ENCODE measurements around the gene DPM2. TPM values are rescaled to one million over a fixed set of nuclear protein-coding genes. Genes with fewer than 3 reads are reported as not detected.

The DPM2 gene
- total and polyA plus RNA-seq, 12 donors, result 7.2 to 31.1 (median 12.7) TPM

- intact Hi-C loops (cut with DNase I), result loop anchor here in 4 of 10 donors (2.0 to 10.0 kb wide), 3 partner anchors 34 to 167 kb away; partner anchors contain the start of gene EEIG1 (in 2 of the 4)
These were observed 10.4 kb upstream of the DPM2 start for GRCh38 chr9:127947841-127948710.

GRCh38 chr9:127946728-127947127 is 9.1 kb upstream of the DPM2 start:
- intact Hi-C loops (cut with DNase I), result loop anchor here in 4 of 10 donors (2.0 to 10.0 kb wide), 3 partner anchors 36 to 168 kb away; partner anchors contain the start of gene EEIG1 (in 2 of the 4)
- no peaks in the 10 kb centered on the region for H3K27me3 ChIP-seq
- peak overlapping the region in 6 of 10 donors; percentile 15 to 80 (median 52) for H3K27ac ChIP-seq
- no peak for TF ChIP-seq CTCF (IDR thresholded peaks at IDR 0.05)
- DNase-seq, result peak in 1 of 2 donors; percentile 11
- H3K4me1 ChIP-seq, result peaks cover 4 to 90% (median 34%) of the 10 kb centered on the region in 9 donors
- no peak for ATAC-seq
- peaks cover 0 to 49% (median 9%) of the 10 kb centered on the region in 9 donors for H3K36me3 ChIP-seq
- H3K9me3 ChIP-seq, result no peaks in the 10 kb centered on the region
- H3K4me3 ChIP-seq, result no peak overlapping the region
- WGBS, 2 donors, result 45 to 52% methylated on average over 3 of the region's 3 CpGs

More at GRCh38 chr9:127947841-127948710, 10.4 kb upstream of the DPM2 start:
- no peak for ATAC-seq
- Histone ChIP-seq H3K36me3 (peaks cover 0 to 35% (median 9%) of the 10 kb centered on the region in 9 donors), H3K27me3 (no peaks in the 10 kb centered on the region), H3K27ac (peak overlapping the region in 5 of 10 donors; percentile 40 to 85 (median 62)), H3K9me3 (no peaks in the 10 kb centered on the region), H3K4me1 (peaks cover 4 to 86% (median 38%) of the 10 kb centered on the region in 9 donors), H3K4me3 (no peak overlapping the region)
- TF ChIP-seq CTCF (IDR thresholded peaks at IDR 0.05), result no peak
- WGBS, 2 donors, result 81 to 88% methylated on average over 17 of the region's 17 CpGs
- DNase-seq, result peak in 1 of 2 donors; percentile 8

DNA sequence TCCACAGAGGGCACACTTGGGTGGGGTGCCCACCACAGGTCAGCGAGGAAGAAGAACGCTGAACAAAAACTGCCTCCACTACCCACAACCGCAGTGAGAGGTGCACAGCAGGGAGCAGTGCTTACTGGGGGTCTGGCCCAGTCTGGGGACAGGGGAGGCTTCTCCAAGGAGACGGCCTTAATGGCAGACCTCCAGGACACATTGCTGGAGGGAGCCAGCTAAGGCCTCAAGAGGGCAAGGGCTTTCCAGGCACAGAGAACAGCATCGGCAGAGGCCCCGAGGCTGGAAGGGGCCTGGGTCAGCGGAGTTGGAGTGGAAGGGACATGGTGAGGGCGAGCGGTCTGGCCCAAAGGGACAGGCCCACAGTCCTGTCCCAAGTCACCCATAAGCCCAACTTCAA is 8.3 kb upstream of the DPM2 start:
- ATAC-seq, result no peak
- peaks cover 1 to 83% (median 29%) of the 10 kb centered on the region in 9 donors for H3K4me1 ChIP-seq
- H3K27me3 ChIP-seq, result no peaks in the 10 kb centered on the region
- peak overlapping the region in 6 of 10 donors; percentile 15 to 80 (median 52) for H3K27ac ChIP-seq
- no peak for TF ChIP-seq CTCF (IDR thresholded peaks at IDR 0.05)
- H3K4me3 ChIP-seq, result no peak overlapping the region
- peaks cover 0 to 50% (median 9%) of the 10 kb centered on the region in 9 donors for H3K36me3 ChIP-seq
- WGBS, 2 donors, result 73 to 81% methylated on average over 9 of the region's 9 CpGs
- peak in 1 of 2 donors; percentile 7 for DNase-seq
- no peaks in the 10 kb centered on the region for H3K9me3 ChIP-seq
- intact Hi-C loops (cut with DNase I), result loop anchor here in 4 of 10 donors (2.0 to 10.0 kb wide), 3 partner anchors 36 to 169 kb away; partner anchors contain the start of gene EEIG1 (in 2 of the 4)

DNA sequence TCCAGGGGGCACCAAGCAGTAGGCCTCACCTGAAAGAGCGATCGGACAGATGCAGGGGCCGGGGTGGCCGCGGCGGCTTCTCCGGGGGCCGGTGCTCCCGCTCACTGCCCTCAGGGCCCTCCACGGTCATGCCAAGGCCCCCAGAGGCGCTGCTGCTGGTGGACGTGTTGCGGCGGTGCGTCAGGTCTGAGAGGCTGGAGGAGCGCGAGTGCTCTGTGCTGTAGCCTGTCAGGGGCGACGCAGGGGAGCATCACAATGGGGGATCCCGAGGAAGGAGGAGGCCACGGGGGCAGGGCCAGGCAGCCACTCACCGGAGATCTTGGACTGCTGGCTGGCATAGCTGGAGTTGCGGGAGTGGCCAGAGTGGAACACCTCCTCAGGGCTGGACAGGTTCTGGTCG is 7.7 kb upstream of the DPM2 start:
- no peak for TF ChIP-seq CTCF (IDR thresholded peaks at IDR 0.05)
- peak in 1 of 2 donors; percentile 14 for DNase-seq
- Histone ChIP-seq H3K36me3 (peaks cover 0 to 50% (median 9%) of the 10 kb centered on the region in 9 donors), H3K9me3 (no peaks in the 10 kb centered on the region), H3K27ac (peak overlapping the region in 5 of 10 donors; percentile 15 to 80 (median 56)), H3K27me3 (no peaks in the 10 kb centered on the region), H3K4me3 (no peak overlapping the region), H3K4me1 (peaks cover 0 to 77% (median 24%) of the 10 kb centered on the region in 9 donors)
- ATAC-seq, result no peak
- WGBS, 2 donors, result 90 to 91% methylated on average over 24 of the region's 24 CpGs
- intact Hi-C loops (cut with DNase I), result loop anchor here in 4 of 10 donors (5.0 to 10.0 kb wide), 2 partner anchors 37 to 169 kb away; partner anchors contain the start of gene EEIG1 (in 2 of the 4)

Measured in heart right ventricle (tissue), 16 donors.